HEK293 (cell line): ENCODE results near the gene CCDC87.

Experiments used
- CTCF ChIA-PET: fragments of 350-600 bp; formaldehyde crosslinking; extraction: SDS; loops from one replicate; lab custom pipeline; 2021; ENCODE audit warnings: antibody characterized with exemption; lab: Yijun Ruan, JAX
- POLR2A ChIA-PET: fragments of 300-600 bp; formaldehyde crosslinking; extraction: SDS; loops from one replicate; lab custom pipeline; 2020; ENCODE audit warnings: antibody characterized with exemption, inconsistent platforms; lab: Yijun Ruan, JAX
- H3K27ac ChIP-seq: fragments of 200-500 bp; sonication (Bioruptor generic); 2 replicates; pipeline ENCODE4 v1.5.1; 2014; ENCODE audit warnings: low read depth, low read length, control low read depth, inconsistent platforms; ENCODE audit errors: extremely low read depth
- H3K36me3 ChIP-seq, 2 experiments: fragments of 200-500 bp in 1 of 2; sonication (Bioruptor generic) in 1 of 2; 1 replicate in 1 of 2; 2 replicates in 1 of 2; pipeline ENCODE4 v1.5.1; 2014 to 2017; ENCODE audit warnings: inconsistent platforms in 2 of 2, low read length in 2 of 2; ENCODE audit not compliant: control insufficient read depth in 2 of 2, insufficient read depth in 1 of 2
- H3K4me1 ChIP-seq: fragments of 200-500 bp; sonication (Bioruptor generic); 2 replicates; pipeline ENCODE4 v1.5.1; 2014; ENCODE audit warnings: mild to moderate bottlenecking, low read length, inconsistent platforms; ENCODE audit not compliant: control insufficient read depth, insufficient read depth
- H3K4me3 ChIP-seq: 2 replicates; pipeline ENCODE4 v1.5.1; 2011; ENCODE audit warnings: low read depth, mild to moderate bottlenecking, control low read depth, low read length, moderate library complexity
- H3K9me3 ChIP-seq: fragments of 200-500 bp; sonication (Bioruptor generic); 2 replicates; pipeline ENCODE4 v1.5.1; 2014; ENCODE audit warnings: low read depth, low read length, inconsistent platforms; ENCODE audit not compliant: control insufficient read depth, insufficient read depth
- OVOL3 ChIP-seq: fragments of 450-650 bp; formaldehyde crosslinking; IDR thresholded peaks from 2 replicates; pipeline ENCODE4 v1.5.1; 2016; ENCODE audit warnings: missing biosample characterization, missing genetic modification characterization
- PRDM1 ChIP-seq: fragments of 450-650 bp; formaldehyde crosslinking; IDR thresholded peaks from 2 replicates; pipeline ENCODE4; 2016; ENCODE audit warnings: missing biosample characterization, missing genetic modification characterization
- SALL2 ChIP-seq: fragments of 450-650 bp; formaldehyde crosslinking; IDR thresholded peaks from 2 replicates; pipeline ENCODE4 v1.5.0; 2017; ENCODE audit warnings: missing biosample characterization, mild to moderate bottlenecking, missing genetic modification characterization, borderline replicate concordance
- ZEB2 ChIP-seq: fragments of 450-650 bp; formaldehyde crosslinking; IDR thresholded peaks from 2 replicates; pipeline ENCODE4 v1.5.1; 2016; ENCODE audit warnings: missing biosample characterization, missing genetic modification characterization
- ZFP41 ChIP-seq: fragments of 450-650 bp; formaldehyde crosslinking; IDR thresholded peaks from 2 replicates; pipeline ENCODE4 v1.5.1; 2016; ENCODE audit warnings: missing biosample characterization, missing genetic modification characterization, borderline replicate concordance
- ZNF146 ChIP-seq: fragments of 450-650 bp; formaldehyde crosslinking; IDR thresholded peaks from 2 replicates; pipeline ENCODE4 v1.5.1; 2016; ENCODE audit warnings: missing biosample characterization, missing genetic modification characterization
- ZNF211 ChIP-seq: fragments of 450-650 bp; formaldehyde crosslinking; IDR thresholded peaks from 2 replicates; pipeline ENCODE4 v1.5.1; 2016; ENCODE audit warnings: low read depth, missing biosample characterization, missing genetic modification characterization
- ZNF221 ChIP-seq: fragments of 450-650 bp; formaldehyde crosslinking; IDR thresholded peaks from 2 replicates; pipeline ENCODE4 v1.5.1; 2017; ENCODE audit warnings: missing biosample characterization, missing genetic modification characterization, borderline replicate concordance
- ZNF223 ChIP-seq: fragments of 450-650 bp; formaldehyde crosslinking; IDR thresholded peaks from 2 replicates; pipeline ENCODE4 v1.5.1; 2016; ENCODE audit warnings: missing biosample characterization, missing genetic modification characterization
- ZNF341 ChIP-seq: fragments of 450-650 bp; formaldehyde crosslinking; IDR thresholded peaks from 2 replicates; pipeline ENCODE4; 2016; ENCODE audit warnings: low read depth, missing biosample characterization, missing genetic modification characterization
- ZNF354C ChIP-seq: fragments of 450-650 bp; formaldehyde crosslinking; IDR thresholded peaks from 2 replicates; pipeline ENCODE4 v1.5.1; 2016; ENCODE audit warnings: missing biosample characterization, missing genetic modification characterization, low read depth, borderline replicate concordance
- ZNF426 ChIP-seq: fragments of 450-650 bp; formaldehyde crosslinking; IDR thresholded peaks from 2 replicates; pipeline ENCODE4 v1.5.1; 2017; ENCODE audit warnings: missing biosample characterization, missing genetic modification characterization, mild to moderate bottlenecking, inconsistent platforms, moderate library complexity
- ZNF433 ChIP-seq: fragments of 450-650 bp; formaldehyde crosslinking; IDR thresholded peaks from 2 replicates; pipeline ENCODE4 v1.5.1; 2016; ENCODE audit warnings: missing biosample characterization, missing genetic modification characterization, low read depth
- ZNF548 ChIP-seq: fragments of 450-650 bp; formaldehyde crosslinking; IDR thresholded peaks from 2 replicates; pipeline ENCODE4 v1.5.1; 2016; ENCODE audit warnings: missing biosample characterization, missing genetic modification characterization
- ZNF549 ChIP-seq: fragments of 450-650 bp; IDR thresholded peaks from 2 replicates; pipeline ENCODE4 v1.5.1; 2018; ENCODE audit warnings: missing biosample characterization, missing genetic modification characterization, mild to moderate bottlenecking, inconsistent platforms, moderate library complexity
- ZNF785 ChIP-seq: fragments of 450-650 bp; formaldehyde crosslinking; IDR thresholded peaks from 2 replicates; pipeline ENCODE4 v1.5.1; 2016; ENCODE audit warnings: missing biosample characterization, missing genetic modification characterization
- ZSCAN23 ChIP-seq: fragments of 450-650 bp; formaldehyde crosslinking; IDR thresholded peaks from 2 replicates; pipeline ENCODE4 v1.5.1; 2016; ENCODE audit warnings: missing biosample characterization, missing genetic modification characterization
- TF ChIP-seq, protein P1 (sequence below): fragments of 450-650 bp; formaldehyde crosslinking; IDR thresholded peaks from 2 replicates; pipeline ENCODE4 v1.5.1; 2017; ENCODE audit warnings: missing biosample characterization, mild to moderate bottlenecking, missing genetic modification characterization, moderate library complexity
- TF ChIP-seq, protein P2 (sequence below): fragments of 450-650 bp; formaldehyde crosslinking; IDR thresholded peaks from 2 replicates; pipeline ENCODE4 v1.5.1; 2017; ENCODE audit warnings: missing biosample characterization, missing genetic modification characterization
- TF ChIP-seq, protein P3 (sequence below): fragments of 450-650 bp; IDR thresholded peaks from 2 replicates; pipeline ENCODE4 v1.5.1; 2018; ENCODE audit warnings: missing biosample characterization, missing genetic modification characterization
- TF ChIP-seq, protein P4 (sequence below): fragments of 450-650 bp; formaldehyde crosslinking; IDR thresholded peaks from 2 replicates; pipeline ENCODE4; 2016; ENCODE audit warnings: missing biosample characterization, missing genetic modification characterization

The CCDC87 gene

DNA sequence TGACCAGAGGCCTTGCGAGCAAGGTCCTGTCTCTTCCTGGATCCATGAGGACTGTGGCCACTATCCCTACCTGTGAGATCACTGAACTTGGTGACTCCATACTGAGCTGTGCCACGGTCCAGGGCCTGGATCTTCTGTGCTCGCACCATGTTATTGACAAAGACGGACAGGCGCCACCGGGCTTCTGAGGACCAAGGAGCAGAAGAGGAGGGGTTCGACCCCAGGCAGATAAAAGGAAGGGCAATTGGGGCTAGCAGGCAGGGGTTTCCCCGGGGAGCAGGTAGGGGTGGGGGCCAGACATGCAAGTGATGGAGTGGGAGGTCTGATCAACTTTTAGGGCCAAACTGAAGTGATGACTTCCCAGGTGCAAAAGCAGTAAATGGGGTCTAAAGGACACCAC lies 26.6 kb downstream of the CCDC87 start:
- ChIA-PET CTCF (no interaction called here), POLR2A (no interaction called here)
- TF ChIP-seq SALL2 (tag by site-specific recombination) (no peak), ZNF211 (no peak), ZNF426 (tag by site-specific recombination) (no peak), ZNF146 (tag by site-specific recombination) (no peak), ZNF341 (tag by site-specific recombination) (no peak), ZSCAN23 (no peak)
- TF ChIP-seq, protein P1, sequence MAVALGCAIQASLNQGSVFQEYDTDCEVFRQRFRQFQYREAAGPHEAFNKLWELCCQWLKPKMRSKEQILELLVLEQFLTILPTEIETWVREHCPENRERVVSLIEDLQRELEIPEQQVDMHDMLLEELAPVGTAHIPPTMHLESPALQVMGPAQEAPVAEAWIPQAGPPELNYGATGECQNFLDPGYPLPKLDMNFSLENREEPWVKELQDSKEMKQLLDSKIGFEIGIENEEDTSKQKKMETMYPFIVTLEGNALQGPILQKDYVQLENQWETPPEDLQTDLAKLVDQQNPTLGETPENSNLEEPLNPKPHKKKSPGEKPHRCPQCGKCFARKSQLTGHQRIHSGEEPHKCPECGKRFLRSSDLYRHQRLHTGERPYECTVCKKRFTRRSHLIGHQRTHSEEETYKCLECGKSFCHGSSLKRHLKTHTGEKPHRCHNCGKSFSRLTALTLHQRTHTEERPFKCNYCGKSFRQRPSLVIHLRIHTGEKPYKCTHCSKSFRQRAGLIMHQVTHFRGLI (tag by site-specific recombination): no peak
- TF ChIP-seq, protein P2, sequence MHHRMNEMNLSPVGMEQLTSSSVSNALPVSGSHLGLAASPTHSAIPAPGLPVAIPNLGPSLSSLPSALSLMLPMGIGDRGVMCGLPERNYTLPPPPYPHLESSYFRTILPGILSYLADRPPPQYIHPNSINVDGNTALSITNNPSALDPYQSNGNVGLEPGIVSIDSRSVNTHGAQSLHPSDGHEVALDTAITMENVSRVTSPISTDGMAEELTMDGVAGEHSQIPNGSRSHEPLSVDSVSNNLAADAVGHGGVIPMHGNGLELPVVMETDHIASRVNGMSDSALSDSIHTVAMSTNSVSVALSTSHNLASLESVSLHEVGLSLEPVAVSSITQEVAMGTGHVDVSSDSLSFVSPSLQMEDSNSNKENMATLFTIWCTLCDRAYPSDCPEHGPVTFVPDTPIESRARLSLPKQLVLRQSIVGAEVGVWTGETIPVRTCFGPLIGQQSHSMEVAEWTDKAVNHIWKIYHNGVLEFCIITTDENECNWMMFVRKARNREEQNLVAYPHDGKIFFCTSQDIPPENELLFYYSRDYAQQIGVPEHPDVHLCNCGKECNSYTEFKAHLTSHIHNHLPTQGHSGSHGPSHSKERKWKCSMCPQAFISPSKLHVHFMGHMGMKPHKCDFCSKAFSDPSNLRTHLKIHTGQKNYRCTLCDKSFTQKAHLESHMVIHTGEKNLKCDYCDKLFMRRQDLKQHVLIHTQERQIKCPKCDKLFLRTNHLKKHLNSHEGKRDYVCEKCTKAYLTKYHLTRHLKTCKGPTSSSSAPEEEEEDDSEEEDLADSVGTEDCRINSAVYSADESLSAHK (tag by site-specific recombination): no peak
- TF ChIP-seq, protein P3, sequence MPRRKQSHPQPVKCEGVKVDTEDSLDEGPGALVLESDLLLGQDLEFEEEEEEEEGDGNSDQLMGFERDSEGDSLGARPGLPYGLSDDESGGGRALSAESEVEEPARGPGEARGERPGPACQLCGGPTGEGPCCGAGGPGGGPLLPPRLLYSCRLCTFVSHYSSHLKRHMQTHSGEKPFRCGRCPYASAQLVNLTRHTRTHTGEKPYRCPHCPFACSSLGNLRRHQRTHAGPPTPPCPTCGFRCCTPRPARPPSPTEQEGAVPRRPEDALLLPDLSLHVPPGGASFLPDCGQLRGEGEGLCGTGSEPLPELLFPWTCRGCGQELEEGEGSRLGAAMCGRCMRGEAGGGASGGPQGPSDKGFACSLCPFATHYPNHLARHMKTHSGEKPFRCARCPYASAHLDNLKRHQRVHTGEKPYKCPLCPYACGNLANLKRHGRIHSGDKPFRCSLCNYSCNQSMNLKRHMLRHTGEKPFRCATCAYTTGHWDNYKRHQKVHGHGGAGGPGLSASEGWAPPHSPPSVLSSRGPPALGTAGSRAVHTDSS: no peak
- Histone ChIP-seq H3K9me3 (no peaks in the 10 kb centered on the region), H3K27ac (no peak overlapping the region), H3K4me3 (no peak overlapping the region), H3K4me1 (no peaks in the 10 kb centered on the region), H3K36me3 (no peaks in the 10 kb centered on the region)

DNA sequence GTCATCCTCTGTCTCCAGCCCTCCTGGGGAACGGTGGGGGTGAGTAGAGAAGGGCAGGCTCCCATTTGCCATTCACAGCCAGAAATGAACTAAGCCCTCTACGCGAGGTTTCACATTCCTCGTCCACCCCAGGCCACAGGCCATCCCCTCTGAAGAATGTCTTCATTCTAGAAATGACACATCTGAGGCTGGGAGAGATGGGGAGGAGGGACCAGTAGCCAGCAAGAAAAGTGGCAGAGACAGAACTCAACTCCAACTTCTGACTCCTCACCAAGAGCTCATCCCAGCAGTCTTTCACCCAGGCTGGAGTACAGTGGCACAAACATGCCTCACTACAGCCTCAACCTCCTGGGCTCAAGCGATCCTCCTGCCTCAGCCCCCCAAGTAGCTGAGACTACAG lies 27.9 kb downstream of the CCDC87 start:
- H3K4me3 ChIP-seq: no peak overlapping the region
- H3K4me1 ChIP-seq: no peaks in the 10 kb centered on the region
- TF ChIP-seq ZNF785 (tag by site-specific recombination): no peak
- TF ChIP-seq ZNF223: no peak
- TF ChIP-seq OVOL3: no peak
- H3K27ac ChIP-seq: no peak overlapping the region
- POLR2A ChIA-PET: no interaction called here
- H3K36me3 ChIP-seq: no peaks in the 10 kb centered on the region
- CTCF ChIA-PET: no interaction called here
- H3K9me3 ChIP-seq: no peaks in the 10 kb centered on the region

DNA sequence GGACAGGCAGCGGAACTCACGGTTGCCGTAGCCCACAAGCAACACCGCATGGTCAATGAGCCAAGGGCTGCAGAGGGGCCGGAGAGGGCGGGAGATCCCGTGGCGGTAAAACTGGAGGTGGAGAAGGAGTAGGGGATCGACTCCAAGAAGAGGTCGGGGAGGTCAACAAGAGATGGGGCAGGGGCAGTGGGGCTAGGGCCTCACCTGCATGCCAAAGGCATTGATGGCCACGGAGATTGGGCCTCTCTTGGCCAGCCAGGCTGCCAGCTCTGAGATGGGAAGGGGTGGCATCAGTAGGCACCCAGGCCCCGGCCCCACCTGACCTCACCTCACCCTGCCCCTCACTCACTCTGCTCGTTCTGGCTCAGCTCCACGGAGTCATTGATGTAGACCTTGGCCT lies 28.3 kb downstream of the CCDC87 start:
- CTCF ChIA-PET: no interaction called here
- Histone ChIP-seq H3K36me3 (no peaks in the 10 kb centered on the region), H3K27ac (no peak overlapping the region), H3K4me1 (no peaks in the 10 kb centered on the region), H3K4me3 (no peak overlapping the region), H3K9me3 (no peaks in the 10 kb centered on the region)
- POLR2A ChIA-PET: no interaction called here
- TF ChIP-seq ZNF221 (tag by site-specific recombination): no peak
- no peak for TF ChIP-seq ZFP41
- no peak for TF ChIP-seq PRDM1
- TF ChIP-seq ZNF549 (tag by site-specific recombination): no peak
- no peak for TF ChIP-seq ZNF354C
- no peak for TF ChIP-seq ZNF548
- TF ChIP-seq, protein P4, sequence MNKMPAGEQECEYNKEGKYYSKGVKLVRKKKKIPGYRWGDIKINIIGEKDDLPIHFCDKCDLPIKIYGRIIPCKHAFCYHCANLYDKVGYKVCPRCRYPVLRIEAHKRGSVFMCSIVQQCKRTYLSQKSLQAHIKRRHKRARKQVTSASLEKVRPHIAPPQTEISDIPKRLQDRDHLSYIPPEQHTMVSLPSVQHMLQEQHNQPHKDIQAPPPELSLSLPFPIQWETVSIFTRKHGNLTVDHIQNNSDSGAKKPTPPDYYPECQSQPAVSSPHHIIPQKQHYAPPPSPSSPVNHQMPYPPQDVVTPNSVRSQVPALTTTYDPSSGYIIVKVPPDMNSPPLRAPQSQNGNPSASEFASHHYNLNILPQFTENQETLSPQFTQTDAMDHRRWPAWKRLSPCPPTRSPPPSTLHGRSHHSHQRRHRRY (tag by site-specific recombination): no peak
- no peak for TF ChIP-seq ZEB2 (tag by site-specific recombination)
- no peak for TF ChIP-seq ZNF433 (tag by site-specific recombination)
- TF ChIP-seq SALL2 (tag by site-specific recombination): no peak
